ENCODE results near the gene ST8SIA6. TPM values are rescaled to one million over a fixed set of nuclear protein-coding genes. Genes with fewer than 3 reads are reported as not detected.
A peak's percentile ranks its signal among the peaks of the same experiment; 100 is the strongest.

ST8SIA6 gene
- total and polyA plus RNA-seq, 9 of the 15 experiments (the other 6 are each of a cell fraction or from before 2014, with no cell fraction given), result 0.69 to 6.7 (median 5.0) TPM

DNA sequence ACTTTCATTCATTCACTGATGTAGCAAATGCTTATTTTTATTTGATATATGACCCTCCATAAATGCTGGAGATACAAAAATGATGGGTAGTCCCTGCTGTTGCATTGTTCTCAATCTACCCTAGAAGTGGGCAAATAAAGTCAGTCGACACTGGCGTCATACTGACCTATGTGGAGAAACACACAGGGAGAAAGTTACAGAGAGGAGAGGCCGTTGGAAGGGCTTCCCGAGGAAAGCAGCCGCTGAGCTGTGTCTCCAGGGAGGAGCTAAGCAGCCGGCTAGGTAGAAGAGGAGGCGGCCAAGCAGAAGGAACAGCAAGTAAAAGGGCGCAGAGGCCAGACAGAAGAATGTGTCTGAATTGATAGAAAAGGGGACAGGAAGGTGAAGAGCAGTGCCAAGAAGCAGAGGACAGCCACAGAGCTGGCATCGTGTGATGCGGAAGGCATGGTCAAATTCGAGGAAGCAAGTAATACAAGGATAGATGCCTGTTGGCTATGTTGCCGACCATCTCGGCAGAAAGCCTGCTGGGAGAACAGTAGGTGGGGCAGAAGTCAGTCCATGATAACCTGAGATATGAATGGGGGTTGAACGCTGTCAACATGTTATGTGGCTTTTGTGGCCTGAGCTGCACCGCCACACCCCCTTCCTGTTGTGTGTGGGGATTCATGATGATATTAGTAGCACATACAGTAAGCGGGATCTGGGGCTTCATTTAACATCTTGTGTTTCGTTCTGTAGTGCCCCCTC is 25.9 kb downstream of the ST8SIA6 start (continued):
- TF ChIP-seq, protein P1, sequence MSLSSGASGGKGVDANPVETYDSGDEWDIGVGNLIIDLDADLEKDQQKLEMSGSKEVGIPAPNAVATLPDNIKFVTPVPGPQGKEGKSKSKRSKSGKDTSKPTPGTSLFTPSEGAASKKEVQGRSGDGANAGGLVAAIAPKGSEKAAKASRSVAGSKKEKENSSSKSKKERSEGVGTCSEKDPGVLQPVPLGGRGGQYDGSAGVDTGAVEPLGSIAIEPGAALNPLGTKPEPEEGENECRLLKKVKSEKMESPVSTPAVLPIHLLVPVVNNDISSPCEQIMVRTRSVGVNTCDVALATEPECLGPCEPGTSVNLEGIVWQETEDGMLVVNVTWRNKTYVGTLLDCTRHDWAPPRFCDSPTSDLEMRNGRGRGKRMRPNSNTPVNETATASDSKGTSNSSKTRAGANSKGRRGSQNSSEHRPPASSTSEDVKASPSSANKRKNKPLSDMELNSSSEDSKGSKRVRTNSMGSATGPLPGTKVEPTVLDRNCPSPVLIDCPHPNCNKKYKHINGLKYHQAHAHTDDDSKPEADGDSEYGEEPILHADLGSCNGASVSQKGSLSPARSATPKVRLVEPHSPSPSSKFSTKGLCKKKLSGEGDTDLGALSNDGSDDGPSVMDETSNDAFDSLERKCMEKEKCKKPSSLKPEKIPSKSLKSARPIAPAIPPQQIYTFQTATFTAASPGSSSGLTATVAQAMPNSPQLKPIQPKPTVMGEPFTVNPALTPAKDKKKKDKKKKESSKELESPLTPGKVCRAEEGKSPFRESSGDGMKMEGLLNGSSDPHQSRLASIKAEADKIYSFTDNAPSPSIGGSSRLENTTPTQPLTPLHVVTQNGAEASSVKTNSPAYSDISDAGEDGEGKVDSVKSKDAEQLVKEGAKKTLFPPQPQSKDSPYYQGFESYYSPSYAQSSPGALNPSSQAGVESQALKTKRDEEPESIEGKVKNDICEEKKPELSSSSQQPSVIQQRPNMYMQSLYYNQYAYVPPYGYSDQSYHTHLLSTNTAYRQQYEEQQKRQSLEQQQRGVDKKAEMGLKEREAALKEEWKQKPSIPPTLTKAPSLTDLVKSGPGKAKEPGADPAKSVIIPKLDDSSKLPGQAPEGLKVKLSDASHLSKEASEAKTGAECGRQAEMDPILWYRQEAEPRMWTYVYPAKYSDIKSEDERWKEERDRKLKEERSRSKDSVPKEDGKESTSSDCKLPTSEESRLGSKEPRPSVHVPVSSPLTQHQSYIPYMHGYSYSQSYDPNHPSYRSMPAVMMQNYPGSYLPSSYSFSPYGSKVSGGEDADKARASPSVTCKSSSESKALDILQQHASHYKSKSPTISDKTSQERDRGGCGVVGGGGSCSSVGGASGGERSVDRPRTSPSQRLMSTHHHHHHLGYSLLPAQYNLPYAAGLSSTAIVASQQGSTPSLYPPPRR (CRISPR knock-in tag; IDR thresholded peaks at IDR 0.05; ENCODE audit: borderline replicate concordance), result no peak
- TF ChIP-seq TRIM28 (IDR thresholded peaks at IDR 0.05), result peak; percentile 56; the same call in 1 of the 2 replicates
- peak; percentile 90 for TF ChIP-seq ARID1B (IDR thresholded peaks at IDR 0.05)
- TF ChIP-seq SMARCE1 (IDR thresholded peaks at IDR 0.05), result peak; percentile 82
- peak; percentile 96 for TF ChIP-seq BRD9 (IDR thresholded peaks at IDR 0.05; ENCODE audit: low read depth, partially characterized antibody)
- TF ChIP-seq ETV5 (CRISPR knock-in tag; IDR thresholded peaks at IDR 0.05; ENCODE audit: low read depth), result peak; percentile 73
- peak; percentile 95; the same call in 1 of the 2 replicates for TF ChIP-seq RUNX1 (IDR thresholded peaks at IDR 0.05; ENCODE audit: low read depth)
- peak; percentile 86; the same call in 1 of the 2 replicates for TF ChIP-seq NCOA1 (IDR thresholded peaks at IDR 0.05; ENCODE audit: low read depth)
- TF ChIP-seq, protein P2, sequence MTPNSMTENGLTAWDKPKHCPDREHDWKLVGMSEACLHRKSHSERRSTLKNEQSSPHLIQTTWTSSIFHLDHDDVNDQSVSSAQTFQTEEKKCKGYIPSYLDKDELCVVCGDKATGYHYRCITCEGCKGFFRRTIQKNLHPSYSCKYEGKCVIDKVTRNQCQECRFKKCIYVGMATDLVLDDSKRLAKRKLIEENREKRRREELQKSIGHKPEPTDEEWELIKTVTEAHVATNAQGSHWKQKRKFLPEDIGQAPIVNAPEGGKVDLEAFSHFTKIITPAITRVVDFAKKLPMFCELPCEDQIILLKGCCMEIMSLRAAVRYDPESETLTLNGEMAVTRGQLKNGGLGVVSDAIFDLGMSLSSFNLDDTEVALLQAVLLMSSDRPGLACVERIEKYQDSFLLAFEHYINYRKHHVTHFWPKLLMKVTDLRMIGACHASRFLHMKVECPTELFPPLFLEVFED (CRISPR knock-in tag; conservative IDR thresholded peaks at IDR 0.05), result 0 out of 2 replicates have a peak, but pooled peaks have one; percentile 9
- no peak for TF ChIP-seq MCM3 (IDR thresholded peaks at IDR 0.05)
- peak; percentile 97 for TF ChIP-seq KLF13 (tag; IDR thresholded peaks at IDR 0.05; ENCODE audit: borderline replicate concordance, low read depth)
- TF ChIP-seq, protein P3, sequence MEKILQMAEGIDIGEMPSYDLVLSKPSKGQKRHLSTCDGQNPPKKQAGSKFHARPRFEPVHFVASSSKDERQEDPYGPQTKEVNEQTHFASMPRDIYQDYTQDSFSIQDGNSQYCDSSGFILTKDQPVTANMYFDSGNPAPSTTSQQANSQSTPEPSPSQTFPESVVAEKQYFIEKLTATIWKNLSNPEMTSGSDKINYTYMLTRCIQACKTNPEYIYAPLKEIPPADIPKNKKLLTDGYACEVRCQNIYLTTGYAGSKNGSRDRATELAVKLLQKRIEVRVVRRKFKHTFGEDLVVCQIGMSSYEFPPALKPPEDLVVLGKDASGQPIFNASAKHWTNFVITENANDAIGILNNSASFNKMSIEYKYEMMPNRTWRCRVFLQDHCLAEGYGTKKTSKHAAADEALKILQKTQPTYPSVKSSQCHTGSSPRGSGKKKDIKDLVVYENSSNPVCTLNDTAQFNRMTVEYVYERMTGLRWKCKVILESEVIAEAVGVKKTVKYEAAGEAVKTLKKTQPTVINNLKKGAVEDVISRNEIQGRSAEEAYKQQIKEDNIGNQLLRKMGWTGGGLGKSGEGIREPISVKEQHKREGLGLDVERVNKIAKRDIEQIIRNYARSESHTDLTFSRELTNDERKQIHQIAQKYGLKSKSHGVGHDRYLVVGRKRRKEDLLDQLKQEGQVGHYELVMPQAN (IDR thresholded peaks at IDR 0.05; ENCODE audit: borderline replicate concordance), result peak; percentile 58; the same call in 1 of the 2 replicates
- peak; percentile 68 for TF ChIP-seq JUND (IDR thresholded peaks at IDR 0.05; ENCODE audit: borderline replicate concordance, low read depth, low read length)
- TF ChIP-seq JUND (tag; IDR thresholded peaks at IDR 0.05; ENCODE audit: borderline replicate concordance, low read depth, low read length), result peak; percentile 85; the same call in 2 of the 3 replicates
- peak in 1 of 2 experiments; percentile 25; a peak in 1 of 4 replicates for TF ChIP-seq RAD21 (CRISPR knock-in tag; conservative IDR thresholded peaks at IDR 0.05 in 1 of 2, IDR thresholded peaks at IDR 0.05 in 1 of 2)
- TF ChIP-seq CHD4 (IDR thresholded peaks at IDR 0.05; ENCODE audit: insufficient read depth, insufficient replicate concordance, low read depth, low read length, poor library complexity, severe bottlenecking), result no peak
- TF ChIP-seq ZBTB1 (CRISPR knock-in tag; IDR thresholded peaks at IDR 0.05; ENCODE audit: borderline replicate concordance, low read depth), result peak; percentile 83; the same call in 1 of the 2 replicates

All from K562 (cell line).